ENCODE data around the gene CALD1.

CALD1 gene

DNA sequence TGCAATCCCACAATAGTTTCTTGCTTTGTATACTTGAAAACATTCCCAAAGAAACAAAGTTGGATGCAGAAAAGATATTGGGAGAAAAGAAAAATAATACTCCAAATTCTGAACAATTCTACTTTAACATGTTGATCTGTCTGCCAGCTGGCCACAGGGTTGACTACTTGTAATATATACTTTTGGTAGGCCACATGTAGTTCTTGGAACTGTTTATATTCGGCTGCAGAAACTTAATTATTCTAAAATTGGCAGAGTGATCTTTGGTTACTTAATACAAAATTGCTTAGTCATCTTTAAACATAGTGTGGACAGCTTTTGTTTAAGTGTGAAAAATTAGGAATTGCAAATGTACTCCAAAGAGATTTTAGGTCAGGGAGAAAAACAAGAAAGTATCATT lies 76.0 kb downstream of the CALD1 start:
- no CpG with 5 or more reads among the region's 1 CpG for WGBS (ENCODE audit: insufficient coverage)
- no peaks in the 10 kb centered on the region for H3K9me3 ChIP-seq (ENCODE audit: control extremely low read depth in 1 of 5, control insufficient read depth in 4 of 5, insufficient read depth in 2 of 5, low read depth in 1 of 5, low read length in 4 of 5)
- ChIA-PET POLR2A (no interaction called here), CTCF (interaction anchor here (0.5 to 0.7 kb wide), 2 partner anchors 47 to 1154 kb away, joined by 3 read pairs; no protein-coding TSS in a partner anchor)
- H3K4me3 ChIP-seq (ENCODE audit: control insufficient read depth in 1 of 7, extremely low read depth in 1 of 7, insufficient read depth in 4 of 7, low read depth in 2 of 7, low read length in 6 of 7): peak overlapping the region in 2 of 7 experiments; percentile 26 to 48
- no peaks in the 10 kb centered on the region for H3K36me3 ChIP-seq (ENCODE audit: control insufficient read depth in 4 of 4, insufficient read depth in 4 of 4, low read length in 3 of 4)
- H3K27ac ChIP-seq (ENCODE audit: insufficient read depth in 1 of 2, low read depth in 1 of 2, low read length in 2 of 2, poor library complexity in 1 of 2, severe bottlenecking in 2 of 2): peak overlapping the region in 1 of 2 experiments; percentile 51
- peak in 2 of 3 donors; percentile 16 to 64 for DNase-seq
- no peaks in the 10 kb centered on the region for H3K27me3 ChIP-seq (replicated peaks in 2 of 5; ENCODE audit: control insufficient read depth in 4 of 5, insufficient read depth in 5 of 5, low read length in 4 of 5)
- H3K4me1 ChIP-seq (ENCODE audit: control extremely low read depth in 1 of 4, control insufficient read depth in 4 of 4, insufficient read depth in 4 of 4, low read length in 3 of 4): peaks cover 5 to 25% (median 20%) of the 10 kb centered on the region in 4 experiments

DNA sequence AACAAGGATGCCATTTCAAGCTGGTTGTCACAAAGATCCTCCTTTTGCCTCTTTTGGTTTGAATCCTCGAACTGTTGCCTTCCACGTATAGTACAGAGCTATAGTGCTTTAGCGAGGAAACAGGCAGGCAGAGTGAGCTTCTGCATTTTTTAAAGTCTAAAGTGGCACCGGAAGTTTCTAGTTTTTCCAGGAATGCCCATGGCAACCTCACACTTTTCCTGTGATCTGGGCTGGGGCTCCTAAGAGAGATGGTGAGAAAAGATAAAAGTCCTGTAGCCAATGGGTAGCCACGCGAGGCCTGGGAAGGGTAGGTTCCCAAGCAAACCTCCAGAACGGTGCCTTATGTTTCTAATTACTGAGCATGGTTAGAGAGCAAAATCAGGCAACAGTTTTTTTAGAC lies 76.7 kb downstream of the CALD1 start:
- peak overlapping the region in 1 of 2 experiments; percentile 51 for H3K27ac ChIP-seq (ENCODE audit: insufficient read depth in 1 of 2, low read depth in 1 of 2, low read length in 2 of 2, poor library complexity in 1 of 2, severe bottlenecking in 2 of 2)

DNA sequence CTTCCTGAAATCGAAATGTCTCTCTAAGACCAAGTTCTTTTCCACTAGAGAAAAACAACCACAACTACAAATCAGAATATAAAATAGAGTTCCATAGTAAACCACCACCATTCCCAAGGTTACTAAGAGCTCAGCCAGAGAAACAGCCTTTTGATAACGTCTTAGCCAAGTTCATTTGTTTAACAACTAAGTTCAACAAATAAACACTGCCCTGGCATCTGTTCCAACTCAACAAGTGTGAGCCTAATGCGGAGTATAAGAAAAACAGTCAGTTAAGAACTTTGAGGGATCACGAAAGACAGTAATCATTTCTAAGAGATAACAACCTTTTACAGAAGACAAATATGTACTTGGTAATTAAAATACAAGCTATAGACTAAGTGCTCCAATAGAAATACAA lies 77.3 kb downstream of the CALD1 start:
- Histone ChIP-seq H3K27ac (ENCODE audit: insufficient read depth in 1 of 2, low read depth in 1 of 2, low read length in 2 of 2, poor library complexity in 1 of 2, severe bottlenecking in 2 of 2) (no peak overlapping the region), H3K4me1 (ENCODE audit: control extremely low read depth in 1 of 4, control insufficient read depth in 4 of 4, insufficient read depth in 4 of 4, low read length in 3 of 4) (peaks cover 5 to 24% (median 20%) of the 10 kb centered on the region in 4 experiments), H3K4me3 (ENCODE audit: control insufficient read depth in 1 of 7, extremely low read depth in 1 of 7, insufficient read depth in 4 of 7, low read depth in 2 of 7, low read length in 6 of 7) (no peak overlapping the region), H3K9me3 (ENCODE audit: control extremely low read depth in 1 of 5, control insufficient read depth in 4 of 5, insufficient read depth in 2 of 5, low read depth in 1 of 5, low read length in 4 of 5) (no peaks in the 10 kb centered on the region), H3K27me3 (replicated peaks in 2 of 5; ENCODE audit: control insufficient read depth in 4 of 5, insufficient read depth in 5 of 5, low read length in 4 of 5) (no peaks in the 10 kb centered on the region), H3K36me3 (ENCODE audit: control insufficient read depth in 4 of 4, insufficient read depth in 4 of 4, low read length in 3 of 4) (no peaks in the 10 kb centered on the region)
- POLR2A ChIA-PET: no interaction called here
- WGBS (ENCODE audit: insufficient coverage): 92% methylated on average over 2 of the region's 4 CpGs
- DNase-seq: no peak
- CTCF ChIA-PET: interaction anchor here (1.2 kb wide), 1 partner anchor 24 kb away, joined by 4 read pairs; no protein-coding TSS in a partner anchor

More for the DNA sequence above, 76.7 kb downstream of the CALD1 start:
- 6% methylated on average over 7 of the region's 7 CpGs for WGBS (ENCODE audit: insufficient coverage)
- peak overlapping the region in 1 of 7 experiments; percentile 48 for H3K4me3 ChIP-seq (ENCODE audit: control insufficient read depth in 1 of 7, extremely low read depth in 1 of 7, insufficient read depth in 4 of 7, low read depth in 2 of 7, low read length in 6 of 7)
- ChIA-PET CTCF (interaction anchor here (0.5 to 0.7 kb wide), 2 partner anchors 47 to 1154 kb away, joined by 3 read pairs; no protein-coding TSS in a partner anchor), POLR2A (no interaction called here)
- H3K36me3 ChIP-seq (ENCODE audit: control insufficient read depth in 4 of 4, insufficient read depth in 4 of 4, low read length in 3 of 4): no peaks in the 10 kb centered on the region
- H3K9me3 ChIP-seq (ENCODE audit: control extremely low read depth in 1 of 5, control insufficient read depth in 4 of 5, insufficient read depth in 2 of 5, low read depth in 1 of 5, low read length in 4 of 5): no peaks in the 10 kb centered on the region
- DNase-seq: peak in 2 of 3 donors; percentile 44 to 57
- H3K27me3 ChIP-seq (replicated peaks in 2 of 5; ENCODE audit: control insufficient read depth in 4 of 5, insufficient read depth in 5 of 5, low read length in 4 of 5): no peaks in the 10 kb centered on the region
- peaks cover 5 to 24% (median 20%) of the 10 kb centered on the region in 4 experiments for H3K4me1 ChIP-seq (ENCODE audit: control extremely low read depth in 1 of 4, control insufficient read depth in 4 of 4, insufficient read depth in 4 of 4, low read length in 3 of 4)

DNA sequence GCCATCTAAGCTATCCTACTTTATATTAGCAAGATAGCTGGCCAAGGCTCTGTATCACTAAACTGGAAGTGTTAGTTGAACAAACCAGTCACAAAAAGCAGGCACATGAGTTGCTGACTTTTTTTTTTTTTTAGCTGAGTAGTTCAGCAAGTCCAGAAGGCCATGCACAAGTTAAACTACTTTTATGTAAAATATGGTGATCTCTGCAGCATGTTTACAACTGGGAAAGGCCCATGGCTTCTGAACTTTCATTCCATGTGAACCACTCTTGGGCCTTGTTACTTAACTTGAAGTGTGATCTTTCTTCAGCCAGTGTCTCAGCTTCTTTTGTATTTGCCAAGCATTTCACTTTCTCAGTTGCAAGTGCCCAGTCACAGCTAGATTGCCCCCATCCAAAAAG lies 78.5 kb downstream of the CALD1 start:
- CTCF ChIA-PET: interaction anchor here (1.2 kb wide), 1 partner anchor 23 kb away, joined by 4 read pairs; no protein-coding TSS in a partner anchor

GRCh38 chr7:134859783-134860182 lies 80.3 kb downstream of the CALD1 start:
- no peak overlapping the region for H3K4me3 ChIP-seq (ENCODE audit: control insufficient read depth in 1 of 7, extremely low read depth in 1 of 7, insufficient read depth in 4 of 7, low read depth in 2 of 7, low read length in 6 of 7)
- no peaks in the 10 kb centered on the region for H3K36me3 ChIP-seq (ENCODE audit: control insufficient read depth in 4 of 4, insufficient read depth in 4 of 4, low read length in 3 of 4)
- H3K27ac ChIP-seq (ENCODE audit: insufficient read depth in 1 of 2, low read depth in 1 of 2, low read length in 2 of 2, poor library complexity in 1 of 2, severe bottlenecking in 2 of 2): no peak overlapping the region
- DNase-seq: no peak
- 100% methylated on average over 1 of the region's 1 CpG for WGBS (ENCODE audit: insufficient coverage)
- H3K4me1 ChIP-seq (ENCODE audit: control extremely low read depth in 1 of 4, control insufficient read depth in 4 of 4, insufficient read depth in 4 of 4, low read length in 3 of 4): peaks cover 5 to 20% (median 16%) of the 10 kb centered on the region in 4 experiments
- H3K9me3 ChIP-seq (ENCODE audit: control extremely low read depth in 1 of 5, control insufficient read depth in 4 of 5, insufficient read depth in 2 of 5, low read depth in 1 of 5, low read length in 4 of 5): no peaks in the 10 kb centered on the region
- CTCF ChIA-PET: no interaction called here
- H3K27me3 ChIP-seq (replicated peaks in 2 of 5; ENCODE audit: control insufficient read depth in 4 of 5, insufficient read depth in 5 of 5, low read length in 4 of 5): no peaks in the 10 kb centered on the region
- POLR2A ChIA-PET: no interaction called here

More for the DNA sequence above, 78.5 kb downstream of the CALD1 start:
- no peak overlapping the region for H3K4me3 ChIP-seq (ENCODE audit: control insufficient read depth in 1 of 7, extremely low read depth in 1 of 7, insufficient read depth in 4 of 7, low read depth in 2 of 7, low read length in 6 of 7)
- POLR2A ChIA-PET: no interaction called here
- DNase-seq: no peak
- no peaks in the 10 kb centered on the region for H3K9me3 ChIP-seq (ENCODE audit: control extremely low read depth in 1 of 5, control insufficient read depth in 4 of 5, insufficient read depth in 2 of 5, low read depth in 1 of 5, low read length in 4 of 5)
- H3K36me3 ChIP-seq (ENCODE audit: control insufficient read depth in 4 of 4, insufficient read depth in 4 of 4, low read length in 3 of 4): no peaks in the 10 kb centered on the region
- H3K27ac ChIP-seq (ENCODE audit: insufficient read depth in 1 of 2, low read depth in 1 of 2, low read length in 2 of 2, poor library complexity in 1 of 2, severe bottlenecking in 2 of 2): no peak overlapping the region
- H3K4me1 ChIP-seq (ENCODE audit: control extremely low read depth in 1 of 4, control insufficient read depth in 4 of 4, insufficient read depth in 4 of 4, low read length in 3 of 4): peaks cover 5 to 24% (median 20%) of the 10 kb centered on the region in 4 experiments
- no peaks in the 10 kb centered on the region for H3K27me3 ChIP-seq (replicated peaks in 2 of 5; ENCODE audit: control insufficient read depth in 4 of 5, insufficient read depth in 5 of 5, low read length in 4 of 5)

- Histone ChIP-seq H3K4me3 (ENCODE audit: control insufficient read depth in 1 of 7, extremely low read depth in 1 of 7, insufficient read depth in 4 of 7, low read depth in 2 of 7, low read length in 6 of 7) (no peak overlapping the region), H3K9me3 (ENCODE audit: control extremely low read depth in 1 of 5, control insufficient read depth in 4 of 5, insufficient read depth in 2 of 5, low read depth in 1 of 5, low read length in 4 of 5) (no peaks in the 10 kb centered on the region), H3K4me1 (ENCODE audit: control extremely low read depth in 1 of 4, control insufficient read depth in 4 of 4, insufficient read depth in 4 of 4, low read length in 3 of 4) (peaks cover 0 to 6% (median 0%) of the 10 kb centered on the region in 4 experiments), H3K27ac (ENCODE audit: insufficient read depth in 1 of 2, low read depth in 1 of 2, low read length in 2 of 2, poor library complexity in 1 of 2, severe bottlenecking in 2 of 2) (no peak overlapping the region), H3K36me3 (ENCODE audit: control insufficient read depth in 4 of 4, insufficient read depth in 4 of 4, low read length in 3 of 4) (no peaks in the 10 kb centered on the region), H3K27me3 (replicated peaks in 2 of 5; ENCODE audit: control insufficient read depth in 4 of 5, insufficient read depth in 5 of 5, low read length in 4 of 5) (no peaks in the 10 kb centered on the region)
- ChIA-PET CTCF (no interaction called here), POLR2A (no interaction called here)
- WGBS (ENCODE audit: insufficient coverage): 83% methylated on average over 5 of the region's 9 CpGs
- DNase-seq: no peak
These were observed 85.8 kb downstream of the CALD1 start for GRCh38 chr7:134865001-134865845.

- H3K36me3 ChIP-seq (ENCODE audit: control insufficient read depth in 4 of 4, insufficient read depth in 4 of 4, low read length in 3 of 4): no peaks in the 10 kb centered on the region
- 93% methylated on average over 8 of the region's 8 CpGs for WGBS (ENCODE audit: insufficient coverage)
These were observed 87.2 kb downstream of the CALD1 start for GRCh38 chr7:134866617-134867016.

More at GRCh38 chr7:134866617-134867016, 87.2 kb downstream of the CALD1 start:
- H3K9me3 ChIP-seq (ENCODE audit: control extremely low read depth in 1 of 5, control insufficient read depth in 4 of 5, insufficient read depth in 2 of 5, low read depth in 1 of 5, low read length in 4 of 5): no peaks in the 10 kb centered on the region
- peaks cover 0 to 13% (median under 1%) of the 10 kb centered on the region in 4 experiments for H3K4me1 ChIP-seq (ENCODE audit: control extremely low read depth in 1 of 4, control insufficient read depth in 4 of 4, insufficient read depth in 4 of 4, low read length in 3 of 4)
- H3K4me3 ChIP-seq (ENCODE audit: control insufficient read depth in 1 of 7, extremely low read depth in 1 of 7, insufficient read depth in 4 of 7, low read depth in 2 of 7, low read length in 6 of 7): no peak overlapping the region
- POLR2A ChIA-PET: no interaction called here
- DNase-seq: no peak
- CTCF ChIA-PET: no interaction called here
- H3K27ac ChIP-seq (ENCODE audit: insufficient read depth in 1 of 2, low read depth in 1 of 2, low read length in 2 of 2, poor library complexity in 1 of 2, severe bottlenecking in 2 of 2): no peak overlapping the region
- no peaks in the 10 kb centered on the region for H3K27me3 ChIP-seq (replicated peaks in 2 of 5; ENCODE audit: control insufficient read depth in 4 of 5, insufficient read depth in 5 of 5, low read length in 4 of 5)
